GM12878 (cell line): ENCODE results near the gene RNASEL. TPM values are rescaled to one million over a fixed set of nuclear protein-coding genes. Genes with fewer than 3 reads are reported as not detected.

Experiments used
- ATAC-seq: fragments of 200-7000 bp; cut with Tn5 transposase; 3 replicates; pipeline ENCODE4 v1.9.1; 2020; ENCODE audit warnings: mild to moderate bottlenecking, moderate library complexity
- BruUV-seq: library from RNA; stranded (reverse); fragments of 400-500 nt; replicated peaks from 2 replicates; lab custom pipeline; 2021; lab: Mats Ljungman, UMichigan
- CTCF ChIA-PET: fragments of 300-600 bp; sonication (Branson Sonifier 250); formaldehyde crosslinking; extraction: SDS; loops from one replicate; lab custom pipeline; 2021; ENCODE audit warnings: inconsistent platforms; lab: Yijun Ruan, JAX
- POLR2A ChIA-PET: fragments of 350-600 bp; formaldehyde crosslinking; extraction: SDS; loops from one replicate; lab custom pipeline; 2021; ENCODE audit warnings: inconsistent platforms; lab: Charles Lee
- RAD21 ChIA-PET: fragments of 300-600 bp; sonication (Branson Sonifier 250); formaldehyde crosslinking; loops from one replicate; lab custom pipeline; 2023; ENCODE audit warnings: antibody characterized with exemption; ENCODE audit not compliant: unreplicated experiment; lab: Charles Lee
- SMC1A ChIA-PET: fragments of 300-600 bp; sonication (Branson Sonifier 250); formaldehyde crosslinking; loops from one replicate; lab custom pipeline; 2023; ENCODE audit not compliant: unreplicated experiment, uncharacterized antibody; lab: Charles Lee
- DNase-seq: peaks from one replicate; pipeline ENCODE4 v3.0.0-alpha.2; 2011; ENCODE audit warnings: low read depth, low spot score
- FAIRE-seq: peaks from 3 replicates; lab custom pipeline; 2011; peaks lifted over from hg19 to GRCh38; lab: Jason Lieb, UNC
- H2AFZ ChIP-seq: 2 replicates; pipeline ENCODE4 v1.6.0; 2011; ENCODE audit warnings: low read depth, low read length, control low read depth; ENCODE audit not compliant: control insufficient read depth
- H3K27ac ChIP-seq: 2 replicates; pipeline ENCODE4 v1.5.1; 2011; ENCODE audit warnings: control low read depth; ENCODE audit not compliant: control insufficient read depth, insufficient read depth
- H3K27me3 ChIP-seq, 2 experiments: replicated peaks in 1 of 2; 2 replicates each; pipeline versions ENCODE4 v1.6.0 to v1.6.1; 2011; ENCODE audit warnings: low read length in 1 of 2; ENCODE audit not compliant: control insufficient read depth in 2 of 2, insufficient read depth in 2 of 2
- H3K36me3 ChIP-seq, 2 experiments: 2 replicates each; pipeline ENCODE4 v1.5.1; 2011; ENCODE audit warnings: low read length in 1 of 2; ENCODE audit not compliant: control insufficient read depth in 2 of 2, insufficient read depth in 2 of 2
- H3K4me1 ChIP-seq: 2 replicates; pipeline ENCODE4 v1.6.1; 2011; ENCODE audit warnings: mild to moderate bottlenecking, low read length, moderate library complexity, mixed read lengths; ENCODE audit not compliant: control insufficient read depth, insufficient read depth
- H3K4me2 ChIP-seq: 2 replicates; pipeline ENCODE4 v1.6.0; 2011; ENCODE audit warnings: control low read depth; ENCODE audit not compliant: control insufficient read depth, insufficient read depth
- H3K4me3 ChIP-seq: fragments of 200-600 bp; sonication (generic); 2 replicates; pipeline ENCODE4 v1.5.1; 2016
- H3K79me2 ChIP-seq: 2 replicates; pipeline ENCODE4 v1.6.0; 2011; ENCODE audit warnings: low read length; ENCODE audit not compliant: control insufficient read depth, insufficient read depth
- H3K9ac ChIP-seq: 2 replicates; pipeline ENCODE4 v1.8.0; 2011; ENCODE audit warnings: low read length, control low read depth, mixed read lengths; ENCODE audit not compliant: control insufficient read depth, insufficient read depth
- H3K9me3 ChIP-seq: replicated peaks from 3 replicates; pipeline ENCODE4 v1.5.1; 2011; ENCODE audit warnings: mild to moderate bottlenecking, low read length; ENCODE audit not compliant: control insufficient read depth, insufficient read depth
- H4K20me1 ChIP-seq: 2 replicates; pipeline ENCODE4 v1.6.0; 2011; ENCODE audit not compliant: control insufficient read depth, insufficient read depth
- BRCA1 ChIP-seq: IDR thresholded peaks from 2 replicates; pipeline ENCODE4 v1.6.1; 2011; ENCODE audit warnings: low read depth, low read length, improper control_type of control experiment
- EP300 ChIP-seq, 2 experiments: fragments of 150-350 bp in 1 of 2; IDR thresholded peaks; 2 replicates each; pipeline ENCODE4 v1.6.1; 2011 to 2012; ENCODE audit warnings: low read depth in 2 of 2, low read length in 2 of 2, borderline replicate concordance in 1 of 2, improper control_type of control experiment in 1 of 2, inconsistent platforms in 1 of 2; ENCODE audit not compliant: control insufficient read depth in 1 of 2
- KDM1A ChIP-seq: fragments of 200-600 bp; sonication (generic); IDR thresholded peaks from 2 replicates; pipeline ENCODE4 v1.6.1; 2016; ENCODE audit warnings: borderline replicate concordance
- MEF2A ChIP-seq: IDR thresholded peaks from 2 replicates; pipeline ENCODE4 v1.6.1; 2011; ENCODE audit warnings: low read depth, mild to moderate bottlenecking, low read length, moderate library complexity; ENCODE audit not compliant: insufficient read depth
- POLR2AphosphoS5 ChIP-seq: IDR thresholded peaks from 2 replicates; pipeline ENCODE4 v1.6.1; 2011; ENCODE audit warnings: mild to moderate bottlenecking, low read length, inconsistent platforms
- POU2F2 ChIP-seq: IDR thresholded peaks from 3 replicates; pipeline ENCODE4 v1.6.1; 2011; ENCODE audit warnings: low read depth, mild to moderate bottlenecking, low read length, borderline replicate concordance
- SPI1 ChIP-seq: IDR thresholded peaks from 2 replicates; pipeline ENCODE4 v1.6.1; 2011; ENCODE audit warnings: low read depth, mild to moderate bottlenecking, low read length, moderate library complexity, borderline replicate concordance; ENCODE audit not compliant: insufficient read depth
- ZNF384 ChIP-seq: IDR thresholded peaks from 2 replicates; pipeline ENCODE4 v1.6.1; 2012; ENCODE audit warnings: low read depth, mild to moderate bottlenecking, low read length, improper control_type of control experiment, borderline replicate concordance
- WGBS: methylation state at CpG from one replicate; pipeline ENCODE4 v1.1.6; 2016; ENCODE audit warnings: low lambda C conversion rate; ENCODE audit not compliant: insufficient replicate concordance, insufficient coverage; ENCODE audit errors: missing lambda C conversion rate; 5-methylcytosine and 5-hydroxymethylcytosine counted together
- in situ Hi-C: fragments of 300-500 bp; cut with MboI; formaldehyde crosslinking; loops from 9 replicates; pipeline ENCODE4 v1.14.3; 2018; ENCODE audit warnings: mixed read lengths
- intact Hi-C: fragments of 100-400 bp; cut with micrococcal nuclease; formaldehyde crosslinking; loops from one replicate; pipeline ENCODE4 v1.14.2; 2022; ENCODE audit not compliant: unreplicated experiment
- polyA plus RNA-seq, 11 experiments: library from polyadenylated mRNA; depleted of rRNA in 4 of 11; unstranded in 6 of 11; stranded (reverse) in 5 of 11; fragments of >200 nt; fragmentation: Nextera tagmentation in 4 of 11; fragmentation: Illumina TruSeq in 1 of 11; extraction: Ambion mirVana in 4 of 11; extraction: Trizol in 1 of 11; gene quantifications; 1 replicate in 1 of 11; 2 replicates in 10 of 11; pipeline versions ENCODE4 v1.2.1 to v1.2.3, GENCODE V29; 2011 to 2016; ENCODE audit warnings: inconsistent platforms in 2 of 11, missing spikeins in 2 of 11, low read depth in 1 of 11
- total RNA-seq, 4 experiments: library from RNA; depleted of rRNA in 3 of 4; stranded (reverse); fragments of >200 nt in 3 of 4; fragmentation: Illumina TruSeq in 1 of 4; extraction: Trizol in 1 of 4; gene quantifications; 2 replicates each; pipeline versions ENCODE4 v1.2.1 to v1.2.3, GENCODE V29; 2013 to 2021

The RNASEL gene
- total and polyA plus RNA-seq, 10 of the 15 experiments (the other 5 are each of a cell fraction or from before 2014, with no cell fraction given), result 3.0 to 10.8 (median 5.0) TPM

GRCh38 chr1:182569939-182570610 lies 19.0 kb downstream of the RNASEL start (continued):
- no peak for TF ChIP-seq KDM1A
- no peak for TF ChIP-seq EP300 (IDR thresholded peaks at IDR 0.05; ENCODE audit: borderline replicate concordance in 1 of 2, control insufficient read depth in 1 of 2, low read depth in 2 of 2, low read length in 2 of 2)
- no peak for TF ChIP-seq POU2F2
- no peak for TF ChIP-seq MEF2A
- TF ChIP-seq BRCA1, result no peak

- FAIRE-seq (no peak), DNase-seq (no peak)
- ChIA-PET CTCF (interaction anchor here (1.0 to 1.6 kb wide), 3 partner anchors 26 to 216 kb away, joined by 4 to 5 read pairs (median 4); no protein-coding TSS in a partner anchor), RAD21 (interaction anchor here (1.1 to 1.3 kb wide), 4 partner anchors 19 to 214 kb away, joined by 3 to 7 read pairs (median 4); partner anchors contain the start of gene RNASEL), POLR2A (interaction anchor here (0.5 to 2.4 kb wide), 3 partner anchors 20 to 1847 kb away, joined by 5 to 7 read pairs (median 5); partner anchors contain the start of gene RNASEL), SMC1A (interaction anchor here (0.7 to 1.5 kb wide), 6 partner anchors 11 to 222 kb away, joined by 3 to 4 read pairs (median 3); partner anchors contain the start of gene RNASEL)
- Histone ChIP-seq H3K9me3 (no peaks in the 10 kb centered on the region; the same call in 2 of the 3 replicates), H3K36me3 (no peaks in the 10 kb centered on the region), H3K9ac (no peak overlapping the region), H3K4me3 (no peak overlapping the region), H3K4me2 (no peak overlapping the region), H3K79me2 (no peaks in the 10 kb centered on the region), H3K4me1 (peaks cover 14% of the 10 kb centered on the region), H2AFZ (peak overlapping the region; percentile 22; the same call in 1 of the 2 replicates), H4K20me1 (no peaks in the 10 kb centered on the region), H3K27ac (no peak overlapping the region)
- in situ Hi-C loops (no loop called here), intact Hi-C loops (no loop called here)
- WGBS, result 65% methylated on average over 3 of the region's 3 CpGs
- BruUV-seq, result no TSS peak
- TF ChIP-seq POLR2AphosphoS5 (no peak), ZNF384 (peak; percentile 37; the same call in 1 of the 2 replicates), SPI1 (peak; percentile 15; the same call in 1 of the 2 replicates)
- TF ChIP-seq, all 136 proteins: peak for 2
- ATAC-seq, result peak; percentile 78
- H3K27me3 ChIP-seq, result no peaks in the 10 kb centered on the region; a peak in 1 of 4 replicates
Measured at GRCh38 chr1:182568647-182569284, 20.3 kb downstream of the RNASEL start.
